GM19455 (cell line): ENCODE results near the gene WNK2.

Experiments used
- ATAC-seq: cut with Tn5 transposase; IDR thresholded peaks from one replicate; pipeline ENCODE4 v1.9.1; 2021; ENCODE audit not compliant: unreplicated experiment

WNK2 gene

GRCh38 chr9:93185266-93186214 is 1.6 kb downstream of the WNK2 start:
- ATAC-seq: no peak

- no peak for ATAC-seq
These were observed 2.4 kb downstream of the WNK2 start for GRCh38 chr9:93186215-93186945.

GRCh38 chr9:93187047-93187446 is 3.1 kb downstream of the WNK2 start:
- no peak for ATAC-seq

GRCh38 chr9:93187574-93187973 is 3.6 kb downstream of the WNK2 start:
- ATAC-seq: no peak

- no peak for ATAC-seq
These were observed 4.8 kb downstream of the WNK2 start for GRCh38 chr9:93188426-93189368.

- ATAC-seq: no peak
These were observed 5.6 kb downstream of the WNK2 start for GRCh38 chr9:93189369-93190132.

- ATAC-seq: no peak
These were observed 6.2 kb downstream of the WNK2 start for GRCh38 chr9:93190133-93190525.

- ATAC-seq: no peak
These were observed 6.9 kb downstream of the WNK2 start for GRCh38 chr9:93190656-93191353.

- ATAC-seq: no peak
These were observed 7.4 kb downstream of the WNK2 start for GRCh38 chr9:93191354-93191660.

- ATAC-seq: no peak
These were observed 8.9 kb downstream of the WNK2 start for GRCh38 chr9:93192721-93193387.

- no peak for ATAC-seq
These were observed 9.7 kb downstream of the WNK2 start for GRCh38 chr9:93193388-93194220.

- ATAC-seq: no peak
These were observed 10.3 kb downstream of the WNK2 start for GRCh38 chr9:93194221-93194625.

- no peak for ATAC-seq
These were observed 10.7 kb downstream of the WNK2 start for GRCh38 chr9:93194641-93195040.

- no peak for ATAC-seq
These were observed 12.4 kb downstream of the WNK2 start for GRCh38 chr9:93196096-93197055.

- ATAC-seq: no peak
These were observed 13.7 kb downstream of the WNK2 start for GRCh38 chr9:93197670-93198069.

GRCh38 chr9:93198117-93198837 is 14.3 kb downstream of the WNK2 start:
- ATAC-seq: no peak
